Gastrocnemius medialis (tissue), 4 donors: ENCODE results near the gene PHF12. TPM values are rescaled to one million over a fixed set of nuclear protein-coding genes. Genes with fewer than 3 reads are reported as not detected.

Experiments
- ATAC-seq, 2 donors: fragments of 150-250 bp; one replicate each; pipeline ENCODE4 v1.9.1; 2016
- DNase-seq, 2 donors: peaks; one replicate each; pipeline ENCODE4 v3.0.0-alpha.2; 2019
- H3K27ac ChIP-seq, 4 donors: fragments of 200-600 bp; sonication (generic); 1 replicate in 1 of 4; 2 replicates in 3 of 4; pipeline ENCODE4 v1.5.1; 2016 to 2018; ENCODE audit warnings: mild to moderate bottlenecking in 2 of 4, moderate library complexity in 1 of 4
- H3K27me3 ChIP-seq, 3 donors: fragments of 200-600 bp; sonication (generic) in 2 of 3; 1 replicate in 1 of 3; 2 replicates in 2 of 3; pipeline versions ENCODE4 v1.5.1 to v1.6.0; 2016 to 2019; ENCODE audit warnings: mild to moderate bottlenecking in 1 of 3, moderate library complexity in 1 of 3
- H3K36me3 ChIP-seq, 2 donors: fragments of 200-600 bp; sonication (generic) in 1 of 2; one replicate each; pipeline ENCODE4 v1.5.1; 2017 to 2018
- H3K4me1 ChIP-seq, 2 donors: fragments of 200-600 bp; sonication (generic) in 1 of 2; one replicate each; pipeline ENCODE4 v1.5.1; 2016 to 2017; ENCODE audit warnings: mild to moderate bottlenecking in 2 of 2
- H3K4me3 ChIP-seq, 4 donors: fragments of 200-600 bp; sonication (generic) in 3 of 4; 1 replicate in 1 of 4; 2 replicates in 3 of 4; pipeline ENCODE4 v1.5.1; 2016 to 2019; ENCODE audit warnings: mild to moderate bottlenecking in 2 of 4
- H3K9me3 ChIP-seq, 3 donors: fragments of 200-600 bp; sonication (generic) in 2 of 3; 1 replicate in 1 of 3; 2 replicates in 2 of 3; pipeline ENCODE4 v1.5.1; 2016 to 2019
- CTCF ChIP-seq, 5 experiments: fragments of 450-650 bp in 3 of 5; fragments of 200-600 bp in 2 of 5; sonication (generic) in 2 of 5; IDR thresholded peaks in 4 of 5; conservative IDR thresholded peaks in 1 of 5; 1 replicate in 4 of 5; 2 replicates in 1 of 5; pipeline ENCODE4 v1.5.1; 2016 to 2019; ENCODE audit warnings: antibody characterized with exemption in 5 of 5, mild to moderate bottlenecking in 3 of 5, moderate library complexity in 3 of 5
- POLR2A ChIP-seq, 2 donors: fragments of 450-650 bp; IDR thresholded peaks; one replicate each; pipeline ENCODE4 v1.6.1; 2017; ENCODE audit warnings: antibody characterized with exemption in 2 of 2, mild to moderate bottlenecking in 2 of 2, moderate library complexity in 2 of 2
- in situ Hi-C, 4 donors: fragments of 200-750 bp; cut with MboI; loops; one replicate each; pipeline versions ENCODE4 v1.15.0 to v1.8.0; 2017; ENCODE audit warnings: low sequenced_read_pairs in 4 of 4
- intact Hi-C: fragments of 100-400 bp; cut with DNase I; formaldehyde crosslinking; loops from one replicate; pipeline ENCODE4 v1.15.1; 2023; ENCODE audit warnings: low total_unique reads
- total RNA-seq, 4 donors: library from RNA; depleted of rRNA; stranded (reverse); fragments of >200 nt; gene quantifications; one replicate each; pipeline versions ENCODE4 v1.1.0 to v1.2.3, GENCODE V29; 2016

PHF12 gene
- total RNA-seq, 4 donors from 2014 or later = 22.1 to 37.3 (median 24.2) TPM

- DNase-seq = no peak
- Histone ChIP-seq H3K4me3 (no peak overlapping the region), H3K4me1 (no peaks in the 10 kb centered on the region), H3K27ac (no peak overlapping the region), H3K9me3 (no peaks in the 10 kb centered on the region), H3K36me3 (no peaks in the 10 kb centered on the region), H3K27me3 (no peaks in the 10 kb centered on the region)
- no peak for ATAC-seq
- in situ Hi-C loops = loop anchor here in 1 of 4 donors (25.0 kb wide), 1 partner anchor 109 kb away; no protein-coding TSS in a partner anchor
- intact Hi-C loops = no loop called here
- TF ChIP-seq CTCF (IDR thresholded peaks at IDR 0.05 in 4 of 5, conservative IDR thresholded peaks at IDR 0.05 in 1 of 5) (no peak), POLR2A (IDR thresholded peaks at IDR 0.05) (no peak)
Observed at GRCh38 chr17:28871056-28871579, 80.2 kb downstream of the PHF12 start.

GRCh38 chr17:28867276-28867675 is 84.0 kb downstream of the PHF12 start:
- Histone ChIP-seq H3K27ac (no peak overlapping the region), H3K9me3 (no peaks in the 10 kb centered on the region), H3K4me1 (no peaks in the 10 kb centered on the region), H3K36me3 (no peaks in the 10 kb centered on the region), H3K4me3 (no peak overlapping the region), H3K27me3 (no peaks in the 10 kb centered on the region)
- in situ Hi-C loops = loop anchor here in 1 of 4 donors (25.0 kb wide), 1 partner anchor 105 kb away; no protein-coding TSS in a partner anchor
- TF ChIP-seq POLR2A (IDR thresholded peaks at IDR 0.05) = no peak
- no peak for TF ChIP-seq CTCF (IDR thresholded peaks at IDR 0.05 in 4 of 5, conservative IDR thresholded peaks at IDR 0.05 in 1 of 5)
- DNase-seq (no peak), ATAC-seq (no peak)
- intact Hi-C loops = no loop called here

GRCh38 chr17:28865946-28866752 is 85.2 kb downstream of the PHF12 start:
- Histone ChIP-seq H3K27ac (no peak overlapping the region), H3K27me3 (no peaks in the 10 kb centered on the region), H3K4me3 (no peak overlapping the region), H3K9me3 (no peaks in the 10 kb centered on the region), H3K4me1 (no peaks in the 10 kb centered on the region), H3K36me3 (peaks cover 0 to 4% of the 10 kb centered on the region in 2 donors)
- TF ChIP-seq CTCF (IDR thresholded peaks at IDR 0.05 in 4 of 5, conservative IDR thresholded peaks at IDR 0.05 in 1 of 5) (no peak), POLR2A (IDR thresholded peaks at IDR 0.05) (no peak)
- DNase-seq (no peak), ATAC-seq (no peak)
- intact Hi-C loops (no loop called here), in situ Hi-C loops (loop anchor here in 1 of 4 donors (25.0 kb wide), 1 partner anchor 104 kb away; no protein-coding TSS in a partner anchor)

GRCh38 chr17:28864991-28865849 is 86.1 kb downstream of the PHF12 start:
- TF ChIP-seq CTCF (IDR thresholded peaks at IDR 0.05 in 4 of 5, conservative IDR thresholded peaks at IDR 0.05 in 1 of 5) = no peak
- TF ChIP-seq POLR2A (IDR thresholded peaks at IDR 0.05) = no peak
- Histone ChIP-seq H3K4me1 (no peaks in the 10 kb centered on the region), H3K27ac (no peak overlapping the region), H3K4me3 (no peak overlapping the region), H3K9me3 (no peaks in the 10 kb centered on the region), H3K36me3 (peaks cover 0 to 14% of the 10 kb centered on the region in 2 donors), H3K27me3 (no peaks in the 10 kb centered on the region)
- DNase-seq (no peak), ATAC-seq (no peak)
- intact Hi-C loops = no loop called here
- in situ Hi-C loops = loop anchor here in 1 of 4 donors (25.0 kb wide), 1 partner anchor 103 kb away; no protein-coding TSS in a partner anchor
